ENCODE measurements around the gene OR2M7.

- TF ChIP-seq ZNF24 (IDR thresholded peaks at IDR 0.05) (no peak), POLR2A (IDR thresholded peaks at IDR 0.05; ENCODE audit: low read depth, low read length) (no peak), JUND (IDR thresholded peaks at IDR 0.05; ENCODE audit: low read depth, low read length) (no peak), MXI1 (IDR thresholded peaks at IDR 0.05; ENCODE audit: low read depth, low read length) (no peak), CHD2 (IDR thresholded peaks at IDR 0.05; ENCODE audit: borderline replicate concordance, low read depth, low read length) (no peak), EZH2 (IDR thresholded peaks at IDR 0.05; ENCODE audit: borderline replicate concordance, control insufficient read depth, low read depth, low read length) (no peak), ZBTB11 (CRISPR knock-in tag; IDR thresholded peaks at IDR 0.05) (no peak), FOS (IDR thresholded peaks at IDR 0.05; ENCODE audit: borderline replicate concordance, extremely low read depth, insufficient read length) (no peak)
- TF ChIP-seq, protein P1, sequence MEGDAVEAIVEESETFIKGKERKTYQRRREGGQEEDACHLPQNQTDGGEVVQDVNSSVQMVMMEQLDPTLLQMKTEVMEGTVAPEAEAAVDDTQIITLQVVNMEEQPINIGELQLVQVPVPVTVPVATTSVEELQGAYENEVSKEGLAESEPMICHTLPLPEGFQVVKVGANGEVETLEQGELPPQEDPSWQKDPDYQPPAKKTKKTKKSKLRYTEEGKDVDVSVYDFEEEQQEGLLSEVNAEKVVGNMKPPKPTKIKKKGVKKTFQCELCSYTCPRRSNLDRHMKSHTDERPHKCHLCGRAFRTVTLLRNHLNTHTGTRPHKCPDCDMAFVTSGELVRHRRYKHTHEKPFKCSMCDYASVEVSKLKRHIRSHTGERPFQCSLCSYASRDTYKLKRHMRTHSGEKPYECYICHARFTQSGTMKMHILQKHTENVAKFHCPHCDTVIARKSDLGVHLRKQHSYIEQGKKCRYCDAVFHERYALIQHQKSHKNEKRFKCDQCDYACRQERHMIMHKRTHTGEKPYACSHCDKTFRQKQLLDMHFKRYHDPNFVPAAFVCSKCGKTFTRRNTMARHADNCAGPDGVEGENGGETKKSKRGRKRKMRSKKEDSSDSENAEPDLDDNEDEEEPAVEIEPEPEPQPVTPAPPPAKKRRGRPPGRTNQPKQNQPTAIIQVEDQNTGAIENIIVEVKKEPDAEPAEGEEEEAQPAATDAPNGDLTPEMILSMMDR (IDR thresholded peaks at IDR 0.05 in 2 of 3, conservative IDR thresholded peaks at IDR 0.05 in 1 of 3; ENCODE audit: control insufficient read depth in 2 of 3, extremely low read depth in 1 of 3, insufficient read depth in 1 of 3, low read depth in 3 of 3, low read length in 3 of 3), result no peak
- TF ChIP-seq, protein P2, sequence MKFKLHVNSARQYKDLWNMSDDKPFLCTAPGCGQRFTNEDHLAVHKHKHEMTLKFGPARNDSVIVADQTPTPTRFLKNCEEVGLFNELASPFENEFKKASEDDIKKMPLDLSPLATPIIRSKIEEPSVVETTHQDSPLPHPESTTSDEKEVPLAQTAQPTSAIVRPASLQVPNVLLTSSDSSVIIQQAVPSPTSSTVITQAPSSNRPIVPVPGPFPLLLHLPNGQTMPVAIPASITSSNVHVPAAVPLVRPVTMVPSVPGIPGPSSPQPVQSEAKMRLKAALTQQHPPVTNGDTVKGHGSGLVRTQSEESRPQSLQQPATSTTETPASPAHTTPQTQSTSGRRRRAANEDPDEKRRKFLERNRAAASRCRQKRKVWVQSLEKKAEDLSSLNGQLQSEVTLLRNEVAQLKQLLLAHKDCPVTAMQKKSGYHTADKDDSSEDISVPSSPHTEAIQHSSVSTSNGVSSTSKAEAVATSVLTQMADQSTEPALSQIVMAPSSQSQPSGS (IDR thresholded peaks at IDR 0.05; ENCODE audit: low read length), result no peak
- TF ChIP-seq, protein P3, sequence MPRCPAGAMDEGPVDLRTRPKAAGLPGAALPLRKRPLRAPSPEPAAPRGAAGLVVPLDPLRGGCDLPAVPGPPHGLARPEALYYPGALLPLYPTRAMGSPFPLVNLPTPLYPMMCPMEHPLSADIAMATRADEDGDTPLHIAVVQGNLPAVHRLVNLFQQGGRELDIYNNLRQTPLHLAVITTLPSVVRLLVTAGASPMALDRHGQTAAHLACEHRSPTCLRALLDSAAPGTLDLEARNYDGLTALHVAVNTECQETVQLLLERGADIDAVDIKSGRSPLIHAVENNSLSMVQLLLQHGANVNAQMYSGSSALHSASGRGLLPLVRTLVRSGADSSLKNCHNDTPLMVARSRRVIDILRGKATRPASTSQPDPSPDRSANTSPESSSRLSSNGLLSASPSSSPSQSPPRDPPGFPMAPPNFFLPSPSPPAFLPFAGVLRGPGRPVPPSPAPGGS (IDR thresholded peaks at IDR 0.05; ENCODE audit: borderline replicate concordance, insufficient read depth, low read depth, low read length, poor library complexity, severe bottlenecking), result no peak
Observed at GRCh38 chr1:248316796-248317195, 7.6 kb downstream of the OR2M7 start.
